ENCODE measurements around the gene MIS18A.

- TF ChIP-seq CTCF (conservative IDR thresholded peaks at IDR 0.05 in 1 of 2, IDR thresholded peaks at IDR 0.05 in 1 of 2; ENCODE audit: low read depth in 1 of 2, low read length in 2 of 2), result no peak
- no peak for TF ChIP-seq EZH2 (IDR thresholded peaks at IDR 0.05; ENCODE audit: low read length, missing control alignments)
Measured at GRCh38 chr21:32249511-32250280, 29.2 kb downstream of the MIS18A start.

Measured in fibroblast of lung (primary cell).